T-helper 1 cell treated with Interleukin-12 subunit alpha and Interleukin-12 subunit beta and Interleukin-4 antibody, amounts not matched to agents 30 ng/mL and 1 ng/mL, for 36 hours (primary cell): ENCODE results near the gene RIPPLY3. TPM values are rescaled to one million over a fixed set of nuclear protein-coding genes. Genes with fewer than 3 reads are reported as not detected.

Experiments used
- intact Hi-C: fragments of 100-400 bp; cut with micrococcal nuclease; formaldehyde crosslinking; loops from one replicate; pipeline ENCODE4 v1.15.1; 2024
- total RNA-seq: library from RNA; stranded (reverse); gene quantifications from 2 replicates; pipeline ENCODE4 v1.2.3, GENCODE V29; 2022

The RIPPLY3 gene, protein sequence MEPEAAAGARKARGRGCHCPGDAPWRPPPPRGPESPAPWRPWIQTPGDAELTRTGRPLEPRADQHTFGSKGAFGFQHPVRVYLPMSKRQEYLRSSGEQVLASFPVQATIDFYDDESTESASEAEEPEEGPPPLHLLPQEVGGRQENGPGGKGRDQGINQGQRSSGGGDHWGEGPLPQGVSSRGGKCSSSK
- not detected in 2 replicates for total RNA-seq

DNA sequence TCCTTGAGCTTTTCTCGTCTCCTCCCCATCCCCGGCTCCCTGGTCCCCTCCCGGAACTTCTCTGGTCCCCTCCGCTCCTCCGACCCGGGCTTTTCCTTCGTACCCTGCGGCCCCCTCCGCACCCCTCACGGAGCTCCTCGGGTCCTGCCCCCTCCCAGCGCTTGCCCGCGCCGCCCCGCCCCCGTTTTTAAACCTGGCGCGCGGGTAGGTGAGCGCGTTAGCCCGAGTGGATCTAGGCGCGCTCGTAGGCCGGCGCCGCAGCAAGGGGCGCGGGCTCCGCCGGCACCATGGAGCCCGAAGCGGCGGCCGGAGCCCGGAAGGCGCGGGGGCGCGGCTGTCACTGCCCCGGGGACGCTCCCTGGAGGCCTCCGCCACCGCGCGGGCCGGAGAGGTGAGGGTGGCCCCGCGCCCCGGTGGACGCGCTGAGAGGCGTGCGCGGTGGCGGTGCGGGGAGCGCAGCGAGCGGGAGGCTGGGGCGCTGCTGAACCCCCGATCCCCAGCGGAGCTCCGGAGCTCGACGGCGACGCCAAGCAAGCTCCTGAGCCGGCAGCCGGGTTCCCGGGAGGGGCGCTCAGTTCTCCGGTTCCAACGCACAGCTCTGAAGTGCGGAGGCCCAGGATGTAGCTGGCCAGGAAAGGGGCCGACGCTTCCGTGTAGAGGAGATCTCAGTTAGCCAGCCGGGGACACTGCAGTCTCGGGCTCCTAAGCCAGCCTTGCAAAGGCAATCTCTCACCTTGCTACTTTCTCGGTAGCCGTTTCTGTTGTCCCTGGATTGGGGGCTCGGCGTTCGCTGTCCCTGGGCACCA, at the start of gene RIPPLY3:
Gene RIPPLY3, plus strand, starts transcription at position 217 of the 806 bp plus-strand sequence. Its CDS starts 71 bp downstream, at position 288.
- intact Hi-C loops, result loop anchor here (2.0 kb wide), 1 partner anchor 66 kb away; the partner anchor contains the start of genes PIGP and TTC3

DNA sequence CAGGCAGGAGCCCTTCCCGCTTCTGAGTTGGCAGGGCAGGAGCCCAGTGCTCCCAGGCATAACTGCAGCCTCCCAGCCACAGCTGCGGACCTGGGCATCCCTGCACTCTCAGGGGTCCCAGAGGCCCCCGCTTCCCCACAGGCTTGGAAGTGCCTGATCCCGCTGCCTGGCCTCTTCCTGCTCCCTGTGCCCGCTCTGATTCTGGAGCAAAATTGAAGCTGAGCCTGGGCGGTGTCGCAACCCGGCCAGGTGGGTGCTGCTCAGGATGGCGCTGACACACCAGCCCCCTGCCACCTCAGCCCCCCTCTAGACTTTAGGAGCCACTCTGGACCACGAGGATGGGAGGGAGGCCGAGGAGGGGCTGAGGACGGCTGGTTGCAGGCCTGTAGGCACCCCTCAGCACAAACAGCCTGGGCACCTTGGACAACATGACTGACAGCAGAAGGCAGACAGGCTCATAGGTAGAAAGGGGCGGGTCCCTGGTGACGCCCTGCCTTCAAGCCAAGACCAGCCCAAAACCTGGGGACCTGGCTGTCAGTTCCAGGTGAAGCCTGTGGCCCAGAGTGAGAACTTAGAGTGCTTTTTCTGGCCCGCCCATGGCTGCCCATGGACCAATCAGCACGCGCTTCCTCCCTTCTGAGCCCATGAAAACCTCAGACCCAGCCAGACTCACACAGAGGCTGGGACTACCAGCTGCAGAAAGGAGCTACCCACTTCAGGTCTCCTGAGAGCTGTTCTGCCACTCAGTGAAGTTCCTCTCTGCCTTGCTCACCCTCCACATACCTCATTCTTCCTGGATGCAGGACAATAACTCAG, 47.3 kb upstream of the RIPPLY3 start:
- intact Hi-C loops, result no loop called here

DNA sequence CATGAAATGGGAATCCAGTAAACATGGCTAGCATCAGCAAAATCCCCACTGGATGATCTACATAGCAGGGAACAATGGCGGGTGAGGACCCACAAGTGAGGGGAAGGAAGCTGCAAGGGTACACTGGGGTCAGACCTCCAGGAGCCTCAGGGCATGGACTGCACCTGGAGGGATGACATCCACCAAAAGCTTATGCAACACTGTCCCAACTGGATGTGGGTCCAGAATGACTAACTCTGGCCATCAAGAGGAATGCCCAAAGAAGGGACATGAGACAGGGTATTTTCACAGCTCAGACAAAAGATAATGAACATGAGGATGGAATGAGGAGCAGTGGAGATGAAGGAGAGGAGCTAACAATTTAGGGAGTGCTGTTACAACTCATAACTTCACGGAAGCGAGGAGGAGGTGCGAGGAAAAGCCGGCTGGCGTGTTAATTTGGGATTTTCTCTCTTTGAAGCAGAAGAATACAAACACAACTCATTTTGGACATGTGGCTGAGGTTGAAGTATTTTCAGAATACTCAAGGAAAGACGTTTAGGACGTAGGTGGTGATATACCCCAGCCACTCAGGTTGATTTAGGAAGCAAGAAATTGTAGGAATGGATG, 45.7 kb upstream of the RIPPLY3 start:
- intact Hi-C loops, result no loop called here

DNA sequence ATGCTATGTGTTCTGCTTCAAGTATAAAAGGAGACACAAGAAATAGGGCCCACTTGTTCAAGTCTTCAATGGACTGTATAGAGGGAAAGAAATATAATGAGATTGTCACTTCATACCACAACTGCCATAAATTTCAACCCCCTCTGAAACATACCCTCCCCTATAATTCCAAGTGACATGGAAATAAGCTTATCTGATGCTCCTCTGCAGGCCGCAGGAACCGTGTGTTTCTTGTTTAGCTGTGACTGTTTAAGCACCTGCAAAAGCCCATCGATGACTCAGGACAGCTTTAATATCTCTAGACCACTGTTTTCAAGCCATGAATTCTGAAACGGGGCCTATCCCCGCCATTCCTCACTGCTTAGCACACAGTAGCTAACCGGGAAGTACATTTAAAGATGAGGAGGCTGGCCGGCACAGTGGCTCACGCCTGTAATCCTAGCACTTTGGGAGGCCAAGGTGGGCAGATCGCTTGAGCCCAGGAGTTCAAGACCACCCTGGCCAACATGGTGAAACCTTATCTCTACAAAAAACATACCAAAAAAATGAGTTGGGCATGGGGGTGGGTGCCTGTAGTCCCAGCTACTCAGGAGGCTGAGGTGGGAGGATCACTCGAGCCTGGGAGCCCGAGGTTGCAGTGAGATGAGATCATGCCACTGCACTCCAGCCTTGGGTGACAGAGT, 44.3 kb upstream of the RIPPLY3 start:
- intact Hi-C loops, result no loop called here

DNA sequence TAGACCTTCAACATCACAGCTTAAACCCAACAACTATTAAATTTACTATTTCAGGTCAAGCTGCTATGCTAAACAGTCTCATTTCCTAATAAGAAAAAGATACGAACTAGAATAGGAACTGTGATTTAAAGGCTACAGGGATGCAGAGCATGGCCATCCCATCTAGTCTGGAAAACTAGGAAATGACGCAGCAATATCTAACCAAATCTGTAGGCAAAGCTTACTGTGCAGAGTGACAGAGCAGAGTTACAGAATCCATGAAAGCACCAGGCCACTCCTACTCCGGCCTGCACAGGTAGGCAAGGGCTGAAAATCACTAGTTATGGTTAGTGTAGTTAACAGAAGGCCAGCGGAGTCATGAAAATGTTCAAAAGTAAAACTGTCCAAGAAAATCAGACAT, 42.1 kb upstream of the RIPPLY3 start:
- intact Hi-C loops, result loop anchor here (2.0 kb wide), 1 partner anchor 26 kb away; no protein-coding TSS in a partner anchor

DNA sequence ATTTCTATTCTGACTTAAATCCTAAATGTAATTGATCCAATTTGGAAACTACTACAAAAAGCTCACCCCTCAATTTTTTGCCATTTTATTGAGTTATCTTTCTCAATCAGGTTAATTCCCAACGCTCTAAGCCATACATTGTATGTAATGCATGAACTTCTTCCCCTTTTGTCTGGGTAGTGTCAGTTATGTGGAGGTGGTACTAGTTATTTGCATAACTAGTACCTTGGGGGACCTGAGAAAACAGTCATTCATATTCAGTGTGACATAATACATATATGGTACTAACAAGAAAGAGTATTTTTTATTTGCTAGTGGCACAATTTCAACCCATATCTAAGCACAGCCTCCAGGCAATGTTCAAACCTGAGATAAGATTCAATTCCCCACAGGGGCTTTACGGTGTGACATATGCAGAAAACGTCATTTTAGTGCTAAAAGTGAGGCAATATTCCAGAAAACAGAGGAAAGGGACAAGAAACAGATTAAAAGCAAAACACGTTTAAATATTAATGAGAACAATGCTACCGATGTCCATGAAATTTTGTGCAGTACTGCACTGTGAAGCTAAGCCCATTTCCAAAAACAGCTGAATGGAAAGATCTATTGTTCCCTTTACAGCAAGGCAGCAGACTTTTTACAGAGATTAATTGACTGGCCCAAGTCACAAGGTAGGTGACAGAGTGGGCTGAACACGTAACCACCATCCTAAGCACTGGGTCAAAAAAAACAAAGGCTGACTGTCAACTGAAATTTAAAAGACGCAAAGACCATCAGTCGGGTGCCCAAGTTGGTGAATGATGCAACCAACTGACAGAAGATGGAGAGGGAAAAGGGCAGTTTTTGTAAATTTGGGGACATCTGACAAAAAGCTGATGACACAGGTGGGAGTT, 41.4 kb upstream of the RIPPLY3 start:
- intact Hi-C loops, result loop anchor here (2.0 to 5.0 kb wide), 4 partner anchors 26 to 597 kb away; partner anchors contain the start of genes DYRK1A and VPS26C

DNA sequence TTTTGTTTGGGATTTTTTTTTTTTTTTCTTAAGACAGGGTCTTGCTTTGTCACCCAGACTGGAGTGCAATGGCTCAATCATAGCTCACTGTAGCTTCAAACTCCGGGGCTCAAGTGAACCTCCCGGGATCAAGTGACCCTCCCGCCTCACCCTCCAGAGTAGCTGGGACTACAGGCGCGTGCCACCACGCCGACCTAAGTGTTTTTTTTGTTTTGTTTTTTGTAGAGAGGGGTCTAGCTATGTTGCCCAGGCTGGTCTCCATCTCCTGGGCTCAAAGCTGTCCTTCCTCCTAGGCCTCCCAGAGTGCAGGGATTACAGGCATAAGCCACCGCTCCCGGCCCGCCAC, 40.8 kb upstream of the RIPPLY3 start:
- intact Hi-C loops, result loop anchor here (1.0 to 5.0 kb wide), 9 partner anchors 12 to 645 kb away; partner anchors contain the start of genes CHAF1B, DYRK1A, MORC3 and PIGP

DNA sequence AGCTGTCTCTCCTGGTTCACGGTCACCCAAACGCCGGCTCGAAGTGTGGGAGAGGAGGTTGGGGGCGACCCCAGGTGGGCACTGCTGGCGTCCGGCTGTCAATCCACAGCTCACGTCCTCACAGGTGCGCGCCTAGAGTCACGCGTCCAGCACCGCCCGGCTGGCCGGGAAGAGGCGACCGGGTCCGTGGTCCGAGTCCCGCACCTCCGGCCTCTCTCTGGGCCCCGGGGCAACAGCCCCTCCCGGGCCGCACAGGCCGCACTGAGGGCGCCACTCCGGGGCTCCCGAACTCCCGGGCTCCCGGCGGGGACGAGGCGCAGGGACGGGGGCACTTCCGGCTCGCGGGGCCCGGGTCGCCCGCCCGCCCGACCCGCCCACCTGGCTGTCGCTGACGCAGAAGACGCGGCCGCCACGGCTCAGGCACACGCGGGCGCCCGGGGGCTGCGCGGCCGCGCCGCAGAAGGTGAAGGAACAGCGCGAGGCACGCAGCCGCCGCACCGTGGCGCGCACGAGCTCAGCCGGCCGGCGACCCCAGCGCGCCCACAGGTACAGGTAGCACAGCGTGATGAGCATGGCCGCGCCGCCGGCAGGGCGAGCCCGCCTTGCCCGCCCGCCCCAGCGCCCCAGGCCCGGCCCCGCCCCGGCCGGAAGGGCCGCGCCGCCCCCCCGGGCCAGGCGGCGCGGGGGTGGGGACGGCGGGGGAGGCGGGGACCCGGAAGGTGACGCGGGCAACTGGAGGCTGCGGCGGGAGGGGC, 40.3 kb upstream of the RIPPLY3 start, which contains the start of gene HLCS:
Gene HLCS, minus strand, starts transcription at position 604 of the 755 bp plus-strand sequence. Its CDS starts 31 bp downstream, at position 573.
- intact Hi-C loops, result loop anchor here (1.0 to 5.0 kb wide), 8 partner anchors 11 to 645 kb away; partner anchors contain the start of genes CHAF1B, DYRK1A, MORC3 and PIGP

DNA sequence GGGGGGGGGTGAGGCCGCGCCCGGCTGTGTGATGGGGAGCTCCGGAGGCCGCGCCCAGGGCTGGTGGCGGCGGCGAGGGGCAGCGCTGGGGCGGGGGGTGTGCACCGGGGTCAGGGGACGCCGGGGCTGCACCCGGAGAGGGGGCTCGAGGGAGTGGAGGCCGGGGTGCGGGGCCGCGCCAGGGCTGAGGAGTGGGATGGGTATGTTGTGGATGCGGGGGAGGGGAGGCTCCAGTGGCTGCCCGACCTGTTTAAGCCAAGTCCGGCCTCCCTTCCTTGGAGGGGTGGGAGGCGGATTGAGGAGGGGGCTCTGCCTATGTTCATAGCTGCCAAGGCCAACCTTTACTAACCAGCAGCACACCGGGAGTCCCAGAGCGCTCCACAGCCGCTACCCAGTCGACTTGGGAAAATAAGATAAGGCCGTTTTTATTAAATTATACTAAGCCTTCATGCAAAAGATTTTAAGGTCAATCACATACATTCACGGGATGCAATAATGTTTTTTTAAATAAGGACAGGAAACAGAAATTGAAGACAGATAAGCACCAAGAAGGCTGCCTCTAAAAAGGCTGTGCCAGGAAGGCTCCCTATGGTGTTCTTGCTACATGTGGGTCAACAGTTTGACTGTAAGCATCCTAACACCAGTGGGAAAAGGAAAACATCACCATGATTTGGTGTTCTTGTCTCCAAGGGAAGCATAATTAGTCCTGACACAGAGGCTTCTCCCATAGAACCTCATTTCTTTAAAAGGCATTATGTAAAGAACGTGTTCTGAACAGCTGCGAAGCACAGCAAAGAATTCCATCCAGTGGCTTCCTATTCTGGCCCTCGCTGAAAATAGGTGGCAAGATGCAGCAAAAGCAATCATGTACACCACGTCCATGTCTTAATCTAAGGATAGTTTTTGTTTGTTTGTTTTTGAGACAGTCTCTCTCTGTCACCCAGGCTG, 39.4 kb upstream of the RIPPLY3 start:
- intact Hi-C loops, result loop anchor here (1.0 to 5.0 kb wide), 10 partner anchors 10 to 646 kb away; partner anchors contain the start of genes CHAF1B, DYRK1A, MORC3 and PIGP

DNA sequence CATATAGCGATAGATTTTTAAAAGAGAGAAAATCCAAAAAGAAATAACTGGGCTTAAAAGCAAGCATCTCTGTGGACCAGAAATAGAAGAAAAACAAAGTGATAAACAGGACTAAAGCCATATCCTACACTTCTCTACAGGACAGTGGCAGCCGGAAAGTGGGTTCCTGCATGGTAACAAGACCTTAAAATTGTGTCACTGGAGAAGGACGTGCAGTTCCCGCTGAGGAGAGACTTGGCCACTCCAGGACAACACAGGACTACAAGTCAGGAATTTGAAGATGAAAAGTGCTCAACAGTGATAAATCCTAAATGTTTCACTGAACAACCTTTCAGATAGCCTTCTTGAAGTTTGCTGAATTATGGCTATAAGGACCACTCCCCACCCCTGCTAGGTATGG, 38.1 kb upstream of the RIPPLY3 start:
- intact Hi-C loops, result loop anchor here (5.0 kb wide), 3 partner anchors 299 to 594 kb away; partner anchors contain the start of genes DYRK1A and VPS26C

DNA sequence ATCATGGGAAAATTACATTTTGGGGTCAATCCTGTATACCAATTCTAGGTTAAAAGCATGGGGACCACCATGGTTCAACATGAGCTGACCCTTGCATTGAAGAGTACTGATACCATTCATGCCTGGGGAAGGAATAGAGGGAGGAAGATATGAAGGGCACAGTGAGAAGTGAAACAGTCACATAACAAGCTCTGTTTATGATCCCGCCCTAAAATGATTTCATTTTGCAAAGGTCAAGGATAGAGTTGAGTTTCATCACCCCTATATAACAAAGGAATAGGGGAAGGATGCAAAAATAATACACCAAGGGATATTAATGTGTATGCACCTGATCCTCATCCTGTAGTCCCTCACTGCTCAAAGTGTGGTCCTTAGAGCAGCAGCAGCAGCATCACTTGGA, 37.5 kb upstream of the RIPPLY3 start:
- intact Hi-C loops, result loop anchor here (5.0 kb wide), 3 partner anchors 298 to 593 kb away; partner anchors contain the start of genes DYRK1A and VPS26C

DNA sequence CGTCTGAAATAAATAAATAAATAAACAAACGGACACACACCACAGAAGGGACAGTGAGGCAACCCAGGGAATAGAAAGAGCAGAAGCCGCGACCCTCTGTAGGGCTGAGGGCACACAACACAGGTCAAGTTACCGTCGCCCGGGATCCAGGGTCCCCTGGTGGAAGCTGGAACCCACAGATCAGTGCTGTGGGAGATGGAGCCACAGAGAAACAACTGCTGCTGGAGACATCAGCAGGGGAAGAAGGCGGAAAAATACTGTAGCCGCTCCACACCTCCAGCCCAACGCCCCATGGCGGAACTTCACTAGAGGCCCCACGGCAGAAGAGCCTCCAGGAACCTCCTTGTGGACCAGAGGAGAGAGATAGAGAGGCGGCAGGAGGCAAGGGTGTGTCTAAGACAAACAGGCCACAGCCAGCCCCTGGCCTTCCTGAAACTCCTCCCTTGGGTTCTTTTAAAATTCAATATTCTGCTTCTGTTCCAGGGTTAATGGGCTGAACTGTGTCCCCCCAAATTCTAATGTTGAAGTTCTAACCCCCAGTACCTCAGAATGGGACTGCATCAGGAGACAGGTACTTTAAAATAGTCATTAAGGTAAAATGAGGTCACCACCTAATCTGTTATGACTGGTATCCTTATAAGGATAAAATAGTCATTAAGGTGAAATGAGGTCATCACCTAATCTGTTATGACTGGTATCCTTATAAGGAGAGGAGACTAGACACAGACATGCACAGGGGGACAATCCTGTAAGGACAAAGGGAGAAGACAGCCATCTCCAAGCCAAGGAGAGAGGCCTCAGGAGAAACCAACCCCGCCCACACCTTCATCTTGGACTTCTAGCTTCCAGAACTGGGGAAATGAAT, 32.3 kb upstream of the RIPPLY3 start:
- intact Hi-C loops, result no loop called here

DNA sequence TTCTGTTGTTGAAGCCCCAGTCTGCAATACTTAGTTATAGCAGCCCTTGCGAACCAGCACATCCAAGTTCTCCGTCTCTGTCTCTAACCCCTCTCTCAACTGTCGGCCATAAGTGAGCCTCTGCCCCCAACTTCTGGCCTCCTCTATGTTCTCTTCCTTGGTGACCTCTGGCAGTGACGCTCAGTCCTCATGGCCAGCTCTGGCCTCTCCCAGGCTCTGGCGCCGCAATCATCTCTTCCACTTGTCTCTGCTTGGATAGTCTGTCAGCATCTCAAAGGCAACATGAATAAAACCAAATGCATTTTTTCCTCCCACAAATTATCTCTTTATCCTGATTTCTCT, 31.7 kb upstream of the RIPPLY3 start:
- intact Hi-C loops, result no loop called here

DNA sequence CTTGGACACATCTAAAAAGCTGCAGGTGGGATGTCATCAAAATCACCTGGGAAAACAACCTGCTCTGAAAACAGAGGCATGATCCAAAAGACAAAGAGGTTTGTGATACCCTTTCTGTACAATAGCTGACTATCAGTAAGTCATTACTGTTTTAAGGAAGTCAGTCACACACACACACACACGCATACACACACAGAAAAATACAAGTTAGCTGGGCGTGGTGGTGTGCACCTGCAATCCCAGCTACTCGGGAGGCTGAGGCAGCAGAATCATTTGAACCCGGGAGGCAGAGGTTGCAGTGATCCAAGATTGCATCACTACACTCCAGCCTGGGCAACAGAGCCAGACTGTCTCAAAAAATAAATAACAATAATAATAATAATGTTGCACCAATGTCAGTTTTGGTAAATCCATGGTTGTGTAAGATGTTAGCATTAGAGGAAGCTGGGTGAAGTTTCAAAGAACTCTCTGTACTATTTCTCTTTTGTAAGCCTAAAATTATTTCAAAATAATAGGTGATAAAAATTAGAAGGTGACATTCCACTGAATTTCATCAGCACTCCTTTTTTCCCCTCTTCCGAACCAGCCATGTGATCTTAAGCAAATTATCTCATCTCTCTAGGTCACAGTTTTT, 30.2 kb upstream of the RIPPLY3 start:
- intact Hi-C loops, result loop anchor here (2.0 kb wide), 1 partner anchor 32 kb away; no protein-coding TSS in a partner anchor

DNA sequence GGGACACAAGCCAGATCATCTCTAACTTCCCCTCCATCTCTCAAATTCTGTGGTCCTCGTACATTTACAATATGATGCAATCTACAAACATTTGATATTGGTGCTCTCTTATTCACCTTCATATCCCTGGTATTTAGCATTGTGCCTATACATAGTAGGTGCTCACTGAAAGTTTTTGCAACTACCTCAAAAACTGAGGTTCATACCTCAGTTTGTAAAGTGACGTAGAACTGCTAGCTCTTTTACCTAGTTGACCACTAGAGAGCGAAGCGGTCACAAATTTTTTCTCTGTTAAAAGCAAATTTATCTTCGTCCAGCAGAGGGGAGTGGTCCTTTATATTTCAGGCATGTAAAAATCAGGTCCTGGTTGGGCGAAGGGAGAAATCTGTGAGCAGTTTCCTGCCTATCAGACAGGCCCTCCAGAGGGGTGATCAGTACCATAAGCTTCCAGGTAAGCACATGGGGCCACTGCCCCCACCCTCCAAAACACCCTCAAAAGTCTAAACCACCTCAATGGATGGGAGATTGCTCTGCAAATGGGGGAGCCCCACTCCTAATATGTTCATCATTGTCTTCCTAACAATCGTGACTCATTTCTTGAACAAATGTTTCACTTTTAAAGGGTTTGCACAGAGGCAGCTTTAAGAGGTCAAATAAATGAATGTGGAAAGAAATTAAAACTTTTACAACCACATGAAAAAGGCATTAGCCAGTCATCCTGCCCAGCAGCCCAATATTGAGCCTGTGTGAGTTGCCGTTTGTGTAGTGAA, 29.4 kb upstream of the RIPPLY3 start:
- intact Hi-C loops, result loop anchor here (1.0 to 2.0 kb wide), 3 partner anchors 11 to 32 kb away; partner anchors contain the start of gene HLCS
